Activated CD8-positive, alpha-beta memory T cell treated with anti-CD3 and anti-CD28 coated beads for 36 hours (primary cell): ENCODE results near the gene VDR. TPM values are rescaled to one million over a fixed set of nuclear protein-coding genes. Genes with fewer than 3 reads are reported as not detected.

ENCODE experiments used
- total RNA-seq, 2 experiments: library from RNA; stranded (reverse); gene quantifications; one replicate each; pipeline ENCODE4 v1.2.3, GENCODE V29; 2021

The VDR gene
- total RNA-seq, 2 experiments from 2014 or later: 104 to 106 TPM

Other genes starting within 250 kb of the VDR start
- gene RPAP3, start 199.0 kb downstream of the VDR start, total RNA-seq: 10 to 100 TPM; 52.0 to 55.2 TPM
- gene ENDOU, start 179.5 kb downstream of the VDR start, total RNA-seq: not detected
- gene RAPGEF3, start 146.1 kb downstream of the VDR start, total RNA-seq: 1 to 10 TPM; 1.1 to 1.4 TPM
- gene SLC48A1, start 131.8 kb downstream of the VDR start, total RNA-seq: 10 to 100 TPM; 12.0 to 12.9 TPM
- gene HDAC7, start 85.1 kb downstream of the VDR start, total RNA-seq: 100 to 1,000 TPM; 225 to 247 TPM
- 100 to 1,000 TPM; 199 to 200 TPM for gene TMEM106C, start 58.6 kb upstream of the VDR start, total RNA-seq
- not detected for gene COL2A1, start 99.5 kb upstream of the VDR start, total RNA-seq
- 10 to 100 TPM; 48.3 to 48.6 TPM for gene SENP1, start 201.1 kb upstream of the VDR start, total RNA-seq
- gene PFKM, start 214.4 kb upstream of the VDR start, total RNA-seq: 10 to 100 TPM; 50.0 to 55.2 TPM